HG03575 (cell line): ENCODE measurements around the gene ACAP2.

Experiments used
- ATAC-seq: cut with Tn5 transposase; IDR thresholded peaks from one replicate; pipeline ENCODE4 v1.9.1; 2021; ENCODE audit not compliant: unreplicated experiment, insufficient number of reproducible peaks, low FRiP score; ENCODE audit errors: extremely low read depth

ACAP2 gene

DNA sequence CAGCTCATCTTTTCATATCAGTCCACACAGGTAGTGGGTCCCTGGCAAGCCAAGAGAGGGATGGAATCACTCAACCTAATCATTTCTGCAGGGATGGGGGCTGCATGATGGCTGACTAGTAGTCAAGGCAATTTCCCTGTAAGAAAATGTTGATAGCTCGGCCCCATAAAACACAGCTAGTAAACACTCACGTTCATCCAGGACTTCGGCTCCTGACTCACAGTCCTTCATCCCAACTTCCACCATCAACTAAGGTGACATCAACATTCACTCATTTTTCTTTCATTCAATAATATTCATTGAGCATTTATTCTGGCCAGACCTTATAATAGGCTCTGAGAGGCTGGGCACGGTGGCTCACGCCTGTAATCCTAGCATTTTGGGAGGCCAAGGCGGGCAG, 4.4 kb upstream of the ACAP2 start:
- ATAC-seq: no peak

- no peak for ATAC-seq
Observed at GRCh38 chr3:195446359-195446758, 3.5 kb upstream of the ACAP2 start.

DNA sequence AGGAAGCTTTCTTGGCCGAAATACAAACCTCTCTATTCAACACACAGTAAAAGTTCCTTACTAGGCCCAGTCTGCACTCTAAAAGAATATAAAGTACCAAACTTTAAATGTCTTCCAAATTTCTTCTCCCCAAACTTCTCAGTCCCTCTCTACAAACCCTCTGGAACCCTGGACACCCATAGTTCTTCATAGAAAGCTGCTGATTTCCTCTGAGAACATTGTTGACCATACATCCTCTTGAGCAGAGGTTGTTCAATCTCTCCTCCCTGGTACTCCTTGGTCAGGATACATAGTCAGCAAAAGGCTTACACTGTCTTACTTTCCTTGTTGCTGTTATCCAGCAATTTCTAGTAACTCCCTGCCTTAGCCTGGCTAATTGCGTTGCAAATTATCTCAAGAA, 3.1 kb upstream of the ACAP2 start:
- ATAC-seq: no peak

GRCh38 chr3:195443391-195443989, 670 bp upstream of the ACAP2 start:
- no peak for ATAC-seq

GRCh38 chr3:195441992-195442572, 738 bp downstream of the ACAP2 start:
- ATAC-seq: no peak

GRCh38 chr3:195441476-195441991, 1.3 kb downstream of the ACAP2 start:
- ATAC-seq: no peak

DNA sequence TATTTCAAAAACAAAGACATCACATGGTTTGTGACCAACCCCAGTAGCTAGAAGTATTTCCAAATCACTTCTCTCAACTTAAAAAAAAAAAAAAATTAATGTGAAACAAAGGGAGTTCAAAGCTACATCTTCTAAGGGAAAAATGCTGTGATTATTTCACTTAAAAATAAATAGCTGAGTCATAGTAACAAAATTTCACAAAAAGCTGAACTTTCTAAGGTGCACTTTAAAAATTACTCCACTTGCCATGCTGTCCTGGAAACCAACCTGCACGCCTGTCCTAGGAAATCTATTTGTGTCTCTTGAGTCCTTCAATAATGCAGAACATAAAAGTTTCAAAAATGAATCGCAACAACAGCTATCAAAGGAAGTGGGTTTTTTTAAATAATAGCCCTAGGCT, 1.8 kb downstream of the ACAP2 start:
- ATAC-seq: no peak

GRCh38 chr3:195440379-195440778, 2.4 kb downstream of the ACAP2 start:
- no peak for ATAC-seq

- no peak for ATAC-seq
Observed at GRCh38 chr3:195438371-195438770, 4.4 kb downstream of the ACAP2 start.

DNA sequence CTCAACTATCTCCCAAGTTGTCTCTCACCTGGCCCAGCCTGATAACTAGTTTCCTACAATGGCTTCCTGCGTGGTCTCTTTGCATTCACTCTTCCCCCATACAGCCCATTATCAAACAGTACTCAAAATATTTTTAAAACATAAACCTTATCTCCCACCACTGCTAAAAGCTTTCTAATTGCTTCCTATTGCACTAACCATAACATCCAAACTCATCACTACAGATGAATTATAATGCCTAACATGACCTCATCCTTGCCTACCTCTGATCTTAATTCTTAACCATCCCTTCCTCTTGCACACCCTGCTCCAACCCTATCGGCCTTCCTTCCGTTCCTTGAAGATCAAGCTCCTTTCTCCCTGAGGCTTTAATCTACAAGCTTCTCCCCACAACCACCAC, 17.0 kb downstream of the ACAP2 start:
- ATAC-seq: no peak

DNA sequence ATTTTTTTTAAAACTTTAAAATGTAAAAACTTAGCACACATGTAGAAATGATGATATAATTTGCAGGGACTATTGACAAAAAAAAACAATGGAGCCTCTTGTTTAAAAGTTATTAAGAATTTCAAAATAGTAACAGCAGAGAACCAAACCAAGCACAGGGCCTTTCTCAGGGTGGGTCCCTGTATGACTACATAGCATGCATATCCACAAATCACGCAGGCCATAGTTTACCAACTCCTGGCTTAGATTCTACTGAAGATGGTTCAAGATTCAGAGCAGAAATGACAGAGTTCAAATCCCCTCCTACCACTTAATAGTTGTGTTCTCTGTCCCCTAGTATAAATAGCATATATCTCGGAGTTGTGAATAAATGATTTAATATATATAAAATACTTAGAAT, 19.0 kb downstream of the ACAP2 start:
- no peak for ATAC-seq

DNA sequence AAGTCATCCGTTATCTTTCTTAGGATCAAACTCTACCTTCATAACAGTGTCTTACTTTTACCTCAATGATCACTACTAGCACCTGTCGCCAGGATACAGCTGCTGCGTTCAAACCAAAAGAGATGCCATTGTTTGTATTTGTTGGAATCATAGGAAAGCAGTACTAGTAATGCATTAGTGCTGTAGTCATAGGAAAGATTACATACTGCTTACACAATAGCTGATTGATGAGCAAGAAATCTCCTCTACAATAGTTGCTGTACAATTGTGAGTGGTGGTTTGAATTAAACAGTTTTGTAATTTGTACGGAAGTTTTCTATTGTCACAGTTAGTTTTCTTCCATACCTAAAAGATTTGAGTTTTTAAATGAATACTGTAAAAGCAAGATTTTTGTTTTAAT, 21.4 kb downstream of the ACAP2 start:
- ATAC-seq: no peak

DNA sequence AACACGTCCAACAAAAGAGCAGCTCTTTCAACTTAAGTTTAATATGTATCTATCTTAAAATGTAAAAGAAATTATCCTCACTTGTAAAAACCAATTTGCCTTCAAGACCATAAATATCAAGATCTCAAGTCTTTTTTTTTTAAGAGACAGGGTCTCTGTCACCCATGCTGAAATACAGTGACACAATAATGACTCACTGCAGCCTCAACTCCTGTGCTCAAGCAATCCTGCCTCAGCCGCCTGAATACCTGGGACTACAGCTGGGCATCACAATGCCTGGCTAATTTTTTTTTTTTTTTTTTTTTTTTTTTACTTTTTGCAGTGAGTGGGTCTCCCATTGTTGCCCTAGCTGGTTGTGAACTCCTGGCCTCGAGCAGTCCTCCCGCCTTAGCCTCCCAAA, 26.0 kb downstream of the ACAP2 start:
- ATAC-seq: no peak

DNA sequence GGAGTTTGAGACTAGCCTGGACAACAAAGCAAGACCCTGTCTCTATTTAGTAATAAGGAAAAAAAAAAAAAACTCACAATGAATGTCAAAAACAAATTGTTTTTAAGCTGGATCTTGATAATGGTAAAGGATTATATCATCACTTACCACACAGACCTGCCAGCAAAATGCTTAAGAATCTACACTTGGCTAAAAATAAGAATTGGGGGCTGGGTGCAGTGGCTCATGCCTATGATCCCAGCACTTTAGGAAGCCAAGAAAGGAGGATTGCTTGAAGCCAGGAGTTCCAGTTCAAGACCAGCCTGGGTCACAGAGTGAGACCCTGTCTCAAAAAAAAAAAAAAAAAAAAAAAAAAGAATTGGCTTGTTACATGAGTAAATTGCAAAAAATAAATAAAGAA, 31.0 kb downstream of the ACAP2 start:
- ATAC-seq: no peak

DNA sequence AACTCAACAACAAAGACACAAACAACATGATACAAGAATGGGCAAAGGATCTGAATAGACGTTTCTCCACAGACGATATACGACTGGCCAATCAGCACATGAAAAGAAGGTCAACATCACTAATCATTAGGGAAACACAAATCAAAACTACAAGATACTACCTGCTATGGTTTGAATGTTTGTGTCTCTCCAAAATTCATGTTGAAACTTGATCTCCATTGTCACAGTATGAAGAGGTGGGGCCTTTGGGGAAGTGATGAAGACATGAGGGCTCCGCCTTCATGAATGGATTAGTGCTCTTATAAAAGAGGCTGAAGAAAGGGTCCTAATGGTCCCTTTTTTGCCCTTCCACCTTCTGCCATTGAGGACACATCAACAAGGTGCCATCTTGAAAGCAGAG, 32.3 kb downstream of the ACAP2 start:
- no peak for ATAC-seq

DNA sequence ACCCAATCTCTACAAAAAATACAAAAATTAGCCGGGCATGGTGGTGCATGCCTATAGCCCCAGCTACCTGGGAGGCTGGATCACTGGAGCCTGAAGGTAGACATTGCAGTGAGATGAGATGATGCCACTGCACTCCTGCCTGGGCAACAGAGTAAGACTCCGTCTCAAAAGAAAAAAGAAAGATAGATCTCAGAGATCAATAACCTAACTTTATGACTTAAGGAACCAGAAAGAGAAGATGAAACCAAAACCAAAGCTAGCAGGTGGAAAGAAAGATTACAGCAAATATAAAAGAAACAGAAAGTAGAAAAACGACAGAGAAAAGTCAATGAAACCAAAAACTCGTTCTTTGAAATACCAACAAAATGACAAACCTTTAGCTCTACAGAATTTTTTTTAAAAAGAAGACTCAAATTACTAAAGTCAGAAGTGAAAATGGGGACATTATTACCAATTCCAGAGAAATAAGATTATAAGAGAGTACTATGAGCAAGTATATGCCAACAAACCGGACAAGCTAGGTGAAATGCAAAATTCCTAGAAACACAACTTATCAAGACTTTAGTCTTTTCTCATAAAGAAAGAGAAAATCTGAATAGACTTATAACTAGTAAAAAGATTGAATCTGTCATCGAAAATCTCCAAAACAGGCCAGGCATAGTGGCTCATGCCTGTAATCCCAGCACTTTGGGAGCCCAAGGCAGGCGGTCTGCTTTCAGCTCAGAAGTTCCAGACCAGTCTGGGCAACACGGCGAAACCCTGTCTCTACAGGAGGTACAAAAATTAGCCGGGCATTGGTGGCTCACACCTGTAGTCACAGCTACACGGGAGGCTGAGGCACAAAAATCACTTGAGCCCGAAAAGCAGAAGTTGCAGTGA, 35.0 kb downstream of the ACAP2 start:
- no peak for ATAC-seq

DNA sequence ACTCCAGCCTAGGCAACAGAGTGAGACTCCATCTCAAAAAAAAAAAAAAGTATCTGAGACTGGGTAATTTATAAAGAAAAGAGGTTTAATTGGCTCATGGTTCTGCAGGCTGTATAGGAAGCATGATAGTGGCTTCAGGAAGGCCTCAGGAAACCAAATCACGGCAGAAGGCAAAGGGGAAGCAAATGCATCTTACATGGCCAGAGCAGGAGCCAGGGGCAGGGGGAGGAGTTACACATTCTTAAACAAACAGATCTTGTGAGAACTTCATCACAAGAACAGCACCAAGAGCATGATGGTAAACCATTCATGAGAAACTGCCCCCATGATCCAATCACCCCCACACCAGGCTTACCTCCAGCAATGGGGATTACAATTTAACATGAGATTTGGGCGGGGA, 37.2 kb downstream of the ACAP2 start:
- no peak for ATAC-seq

- no peak for ATAC-seq
Observed at GRCh38 chr3:195403841-195404408, 38.9 kb downstream of the ACAP2 start.

DNA sequence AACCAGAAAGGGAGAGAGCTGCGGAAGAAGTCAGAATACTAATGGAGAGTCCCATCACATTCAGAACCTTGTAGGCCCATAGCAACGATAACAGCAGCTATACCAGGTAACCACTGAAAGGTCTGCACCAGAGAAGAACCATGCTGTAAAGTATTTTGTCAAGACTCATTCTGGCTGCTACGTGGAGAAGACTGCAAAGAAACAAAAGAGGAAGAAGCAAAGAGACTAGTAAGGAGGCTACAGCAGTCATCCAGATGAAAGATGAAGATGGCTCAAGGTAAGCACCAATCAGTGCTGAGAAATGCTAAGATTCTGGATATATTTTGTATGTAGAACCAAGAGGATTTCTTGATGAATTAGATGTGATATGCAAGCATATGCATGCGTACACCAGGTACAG, 39.6 kb downstream of the ACAP2 start:
- ATAC-seq: no peak

- ATAC-seq: no peak
Observed at GRCh38 chr3:195401943-195402342, 40.9 kb downstream of the ACAP2 start.
